Measurements from ENCODE around the gene TFDP1.

- no peak for TF ChIP-seq EP300 (IDR thresholded peaks at IDR 0.05; ENCODE audit: borderline replicate concordance)
- TF ChIP-seq TEAD4 (IDR thresholded peaks at IDR 0.05): no peak
- TF ChIP-seq CREB1 (IDR thresholded peaks at IDR 0.05; ENCODE audit: low read depth): no peak
- peak; percentile 53 for TF ChIP-seq MAX (IDR thresholded peaks at IDR 0.05)
- TF ChIP-seq RAD21 (IDR thresholded peaks at IDR 0.05; ENCODE audit: low read depth): no peak
- 0 out of 2 replicates have a peak, but pooled peaks have one; percentile 6 for TF ChIP-seq YY1 (IDR thresholded peaks at IDR 0.05; ENCODE audit: low read depth)
- TF ChIP-seq REST (IDR thresholded peaks at IDR 0.05; ENCODE audit: low read depth): no peak
These were observed 518 bp downstream of the TFDP1 start for GRCh38 chr13:113584870-113585671.
